Measurements from ENCODE around the gene TFR2.

DNA sequence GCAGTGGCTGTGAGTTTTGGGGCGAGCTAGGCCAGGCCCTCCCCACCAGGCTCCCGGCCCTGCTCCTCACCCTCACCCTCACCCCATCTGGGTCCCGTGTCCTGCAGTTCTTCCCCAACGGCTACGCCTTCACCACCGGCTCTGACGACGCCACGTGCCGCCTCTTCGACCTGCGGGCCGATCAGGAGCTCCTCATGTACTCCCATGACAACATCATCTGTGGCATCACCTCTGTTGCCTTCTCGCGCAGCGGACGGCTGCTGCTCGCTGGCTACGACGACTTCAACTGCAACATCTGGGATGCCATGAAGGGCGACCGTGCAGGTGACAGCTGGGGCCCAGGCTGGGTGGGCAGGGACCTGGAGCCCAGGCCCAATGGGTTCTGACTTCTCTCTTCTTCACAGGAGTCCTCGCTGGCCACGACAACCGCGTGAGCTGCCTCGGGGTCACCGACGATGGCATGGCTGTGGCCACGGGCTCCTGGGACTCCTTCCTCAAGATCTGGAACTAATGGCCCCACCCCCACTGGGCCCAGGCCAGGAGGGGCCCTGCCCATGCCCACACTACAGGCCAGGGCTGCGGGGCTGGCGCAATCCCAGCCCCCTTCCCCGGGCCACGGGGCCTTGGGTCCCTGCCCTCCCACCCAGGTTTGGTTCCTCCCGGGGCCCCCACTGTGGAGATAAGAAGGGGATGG lies 37.1 kb upstream of the TFR2 start:
- TF ChIP-seq, protein P1, sequence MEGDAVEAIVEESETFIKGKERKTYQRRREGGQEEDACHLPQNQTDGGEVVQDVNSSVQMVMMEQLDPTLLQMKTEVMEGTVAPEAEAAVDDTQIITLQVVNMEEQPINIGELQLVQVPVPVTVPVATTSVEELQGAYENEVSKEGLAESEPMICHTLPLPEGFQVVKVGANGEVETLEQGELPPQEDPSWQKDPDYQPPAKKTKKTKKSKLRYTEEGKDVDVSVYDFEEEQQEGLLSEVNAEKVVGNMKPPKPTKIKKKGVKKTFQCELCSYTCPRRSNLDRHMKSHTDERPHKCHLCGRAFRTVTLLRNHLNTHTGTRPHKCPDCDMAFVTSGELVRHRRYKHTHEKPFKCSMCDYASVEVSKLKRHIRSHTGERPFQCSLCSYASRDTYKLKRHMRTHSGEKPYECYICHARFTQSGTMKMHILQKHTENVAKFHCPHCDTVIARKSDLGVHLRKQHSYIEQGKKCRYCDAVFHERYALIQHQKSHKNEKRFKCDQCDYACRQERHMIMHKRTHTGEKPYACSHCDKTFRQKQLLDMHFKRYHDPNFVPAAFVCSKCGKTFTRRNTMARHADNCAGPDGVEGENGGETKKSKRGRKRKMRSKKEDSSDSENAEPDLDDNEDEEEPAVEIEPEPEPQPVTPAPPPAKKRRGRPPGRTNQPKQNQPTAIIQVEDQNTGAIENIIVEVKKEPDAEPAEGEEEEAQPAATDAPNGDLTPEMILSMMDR (IDR thresholded peaks at IDR 0.05) = no peak
- TF ChIP-seq POLR2A (IDR thresholded peaks at IDR 0.05) (no peak), EP300 (IDR thresholded peaks at IDR 0.05) (no peak), POLR2AphosphoS5 (IDR thresholded peaks at IDR 0.05) (no peak)
